PC-3 (cell line): Measurements from ENCODE around the gene TMEM273. TPM values are rescaled to one million over a fixed set of nuclear protein-coding genes. Genes with fewer than 3 reads are reported as not detected.

Source experiments
- ATAC-seq: fragments of 200-7000 bp; cut with Tn5 transposase; 2 replicates; pipeline ENCODE4 v1.9.1; 2020; ENCODE audit warnings: mild to moderate bottlenecking, moderate library complexity
- BruUV-seq: library from RNA; stranded (reverse); fragments of 400-500 nt; replicated peaks from 2 replicates; lab custom pipeline; 2021; lab: Mats Ljungman, UMichigan
- CTCF ChIA-PET: fragments of 300-600 bp; sonication (Branson Sonifier 250); formaldehyde crosslinking; loops from one replicate; lab custom pipeline; 2022; ENCODE audit warnings: antibody characterized with exemption; lab: Charles Lee
- POLR2A ChIA-PET: fragments of 300-600 bp; sonication (Branson Sonifier 250); formaldehyde crosslinking; loops from one replicate; lab custom pipeline; 2022; ENCODE audit warnings: antibody characterized with exemption; ENCODE audit not compliant: unreplicated experiment; lab: Charles Lee
- DNase-seq: peaks from one replicate; pipeline ENCODE4 v3.0.0-alpha.2; 2015
- H2AFZ ChIP-seq: fragments of 300-600 bp; sonication (generic); 2 replicates; pipeline ENCODE4 v1.6.0; 2016; ENCODE audit warnings: antibody characterized with exemption, low read length
- H3F3A ChIP-seq: fragments of 300-600 bp; sonication (generic); one replicate; pipeline ENCODE4 v1.6.0; 2017; ENCODE audit warnings: antibody characterized with exemption, low read length, control low read depth, mild to moderate bottlenecking; ENCODE audit not compliant: unreplicated experiment
- H3K27ac ChIP-seq: fragments of 300-600 bp; sonication (generic); 2 replicates; pipeline ENCODE4 v1.5.1; 2016; ENCODE audit warnings: mild to moderate bottlenecking, low read length
- H3K27me3 ChIP-seq: fragments of 300-600 bp; sonication (generic); 2 replicates; pipeline ENCODE4 v1.6.1; 2016; ENCODE audit warnings: low read length, mixed read lengths
- H3K36me3 ChIP-seq: fragments of 300-600 bp; sonication (generic); 2 replicates; pipeline ENCODE4 v1.6.1; 2016; ENCODE audit warnings: low read depth, mixed run types, low read length, mixed read lengths
- H3K4me1 ChIP-seq: fragments of 300-600 bp; sonication (generic); 2 replicates; pipeline ENCODE4 v1.5.1; 2016; ENCODE audit warnings: low read length; ENCODE audit not compliant: insufficient read depth
- H3K4me2 ChIP-seq: fragments of 300-600 bp; sonication (generic); 2 replicates; pipeline ENCODE4 v1.6.0; 2016; ENCODE audit warnings: low read length
- H3K4me3 ChIP-seq: fragments of 300-600 bp; sonication (generic); 2 replicates; pipeline ENCODE4 v1.5.1; 2016; ENCODE audit warnings: mild to moderate bottlenecking, low read length, mixed read lengths
- H3K79me2 ChIP-seq: fragments of 300-600 bp; sonication (generic); 2 replicates; pipeline ENCODE4 v1.6.1; 2017; ENCODE audit warnings: low read length, mixed read lengths
- H3K9ac ChIP-seq: fragments of 300-600 bp; sonication (generic); 2 replicates; pipeline ENCODE4 v1.6.0; 2016; ENCODE audit warnings: mild to moderate bottlenecking, low read length
- H3K9me2 ChIP-seq: fragments of 300-600 bp; sonication (generic); replicated peaks from 2 replicates; pipeline ENCODE4 v1.6.1; 2016; ENCODE audit warnings: mixed run types, low read length, mixed read lengths
- H3K9me3 ChIP-seq: fragments of 300-600 bp; sonication (generic); 2 replicates; pipeline ENCODE4 v1.6.1; 2016; ENCODE audit warnings: low read length, mixed read lengths
- H4K20me1 ChIP-seq: fragments of 300-600 bp; sonication (generic); 2 replicates; pipeline ENCODE4 v1.6.1; 2016; ENCODE audit warnings: low read length, mixed read lengths
- EZH2 ChIP-seq: fragments of 300-600 bp; sonication (generic); IDR thresholded peaks from one replicate; pipeline ENCODE4 v1.6.1; 2017; ENCODE audit warnings: antibody characterized with exemption, mild to moderate bottlenecking, low read length; ENCODE audit not compliant: unreplicated experiment
- EZH2phosphoT487 ChIP-seq: fragments of 300-600 bp; sonication (generic); IDR thresholded peaks from 2 replicates; pipeline ENCODE4 v1.6.1; 2018; ENCODE audit warnings: mild to moderate bottlenecking, antibody characterized with exemption, low read length, borderline replicate concordance
- intact Hi-C: fragments of 100-400 bp; cut with micrococcal nuclease; formaldehyde crosslinking; loops from 2 replicates; pipeline ENCODE4 v1.9.0; 2023
- total RNA-seq: library from RNA; depleted of rRNA; stranded (reverse); fragments of >200 nt; gene quantifications from 2 replicates; pipeline ENCODE4 v1.2.3, GENCODE V29; 2014
- TF ChIP-seq, protein P1 (sequence below): fragments of 300-600 bp; sonication (generic); conservative IDR thresholded peaks from 2 replicates; pipeline ENCODE4 v1.5.1; 2017; ENCODE audit warnings: antibody characterized with exemption, low read depth, mild to moderate bottlenecking, low read length

The TMEM273 gene
- total RNA-seq, 1 experiment from 2014 or later, result not detected

DNA sequence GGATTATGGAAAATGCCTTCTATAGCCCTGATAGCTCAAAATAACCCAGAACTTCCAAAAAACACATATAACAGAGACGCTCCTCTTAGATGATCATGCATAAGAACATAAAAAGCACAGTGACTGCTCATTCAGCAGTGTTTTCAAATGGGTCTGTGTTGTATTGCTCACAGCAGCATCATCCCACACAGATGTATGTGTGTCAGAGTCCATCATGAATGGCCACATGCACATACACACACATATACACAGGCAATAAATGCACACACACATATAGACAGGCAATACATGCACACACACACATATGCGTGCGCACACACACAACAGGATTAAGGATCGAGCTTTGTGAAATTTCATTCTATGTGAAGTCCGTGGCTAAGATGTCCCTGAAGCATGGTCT is 26.1 kb downstream of the TMEM273 start:
- no peaks in the 10 kb centered on the region for H3K79me2 ChIP-seq
- H3K9me3 ChIP-seq, result no peaks in the 10 kb centered on the region
- ATAC-seq (no peak), DNase-seq (no peak)
- H3K9ac ChIP-seq, result no peak overlapping the region
- BruUV-seq, result no TSS peak
- TF ChIP-seq EZH2phosphoT487, result no peak
- TF ChIP-seq EZH2, result no peak
- TF ChIP-seq, protein P1, sequence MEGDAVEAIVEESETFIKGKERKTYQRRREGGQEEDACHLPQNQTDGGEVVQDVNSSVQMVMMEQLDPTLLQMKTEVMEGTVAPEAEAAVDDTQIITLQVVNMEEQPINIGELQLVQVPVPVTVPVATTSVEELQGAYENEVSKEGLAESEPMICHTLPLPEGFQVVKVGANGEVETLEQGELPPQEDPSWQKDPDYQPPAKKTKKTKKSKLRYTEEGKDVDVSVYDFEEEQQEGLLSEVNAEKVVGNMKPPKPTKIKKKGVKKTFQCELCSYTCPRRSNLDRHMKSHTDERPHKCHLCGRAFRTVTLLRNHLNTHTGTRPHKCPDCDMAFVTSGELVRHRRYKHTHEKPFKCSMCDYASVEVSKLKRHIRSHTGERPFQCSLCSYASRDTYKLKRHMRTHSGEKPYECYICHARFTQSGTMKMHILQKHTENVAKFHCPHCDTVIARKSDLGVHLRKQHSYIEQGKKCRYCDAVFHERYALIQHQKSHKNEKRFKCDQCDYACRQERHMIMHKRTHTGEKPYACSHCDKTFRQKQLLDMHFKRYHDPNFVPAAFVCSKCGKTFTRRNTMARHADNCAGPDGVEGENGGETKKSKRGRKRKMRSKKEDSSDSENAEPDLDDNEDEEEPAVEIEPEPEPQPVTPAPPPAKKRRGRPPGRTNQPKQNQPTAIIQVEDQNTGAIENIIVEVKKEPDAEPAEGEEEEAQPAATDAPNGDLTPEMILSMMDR, result no peak
- H3K27me3 ChIP-seq, result peaks cover 27% of the 10 kb centered on the region
- no peak overlapping the region for H3K27ac ChIP-seq
- H3K36me3 ChIP-seq, result no peaks in the 10 kb centered on the region
- POLR2A ChIA-PET, result interaction anchor here (0.6 kb wide), 1 partner anchor 227 kb away, joined by 3 read pairs; no protein-coding TSS in a partner anchor
- H4K20me1 ChIP-seq, result no peaks in the 10 kb centered on the region
- peak overlapping the region; percentile 8; the same call in 1 of the 2 replicates for H3K4me2 ChIP-seq
- CTCF ChIA-PET, result interaction anchor here (0.6 to 1.1 kb wide), 5 partner anchors 154 to 506 kb away, joined by 6 to 8 read pairs (median 6); no protein-coding TSS in a partner anchor
- H3K4me1 ChIP-seq, result peaks cover 12% of the 10 kb centered on the region; the same call in 1 of the 2 replicates
- H3F3A ChIP-seq, result no peaks in the 10 kb centered on the region
- no peak overlapping the region for H2AFZ ChIP-seq
- no peak overlapping the region for H3K4me3 ChIP-seq
- H3K9me2 ChIP-seq, result no peaks in the 10 kb centered on the region
- intact Hi-C loops, result loop anchor here (10.0 kb wide), 1 partner anchor 177 kb away; no protein-coding TSS in a partner anchor

DNA sequence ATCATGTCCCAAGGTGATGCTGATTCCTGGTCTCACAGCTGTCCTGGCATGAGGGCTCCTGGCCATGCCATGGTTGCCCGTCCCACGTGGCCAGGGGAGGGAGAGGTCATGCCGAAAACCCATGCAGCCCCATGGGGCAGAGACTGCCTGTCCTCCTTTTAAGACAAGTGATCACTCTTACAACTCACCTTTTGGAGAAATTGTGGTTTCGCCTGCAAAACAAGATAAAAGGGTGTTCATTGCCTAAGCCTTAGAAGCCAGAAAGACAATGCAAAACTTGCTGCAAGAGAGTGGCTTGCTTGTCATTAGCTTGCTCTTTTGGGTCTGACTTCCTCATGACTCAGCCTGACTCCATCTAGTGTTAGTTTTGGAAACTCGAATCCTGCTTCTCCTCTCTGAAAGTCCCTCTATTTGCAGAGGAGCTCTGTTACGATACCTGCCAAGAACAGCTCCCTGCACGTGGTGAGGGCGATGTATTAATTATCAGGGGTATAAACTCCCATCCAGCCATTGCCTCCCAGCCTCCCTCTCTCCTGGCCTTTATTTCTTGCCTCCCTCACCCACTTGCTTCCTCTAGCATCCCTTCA is 26.7 kb downstream of the TMEM273 start:
- POLR2A ChIA-PET, result interaction anchor here (0.6 kb wide), 1 partner anchor 228 kb away, joined by 3 read pairs; no protein-coding TSS in a partner anchor

More for the DNA sequence above, 26.7 kb downstream of the TMEM273 start:
- Histone ChIP-seq H3K9me2 (no peaks in the 10 kb centered on the region), H3K4me3 (no peak overlapping the region), H3K27ac (no peak overlapping the region), H3K4me2 (peak overlapping the region; percentile 12; the same call in 1 of the 2 replicates), H3K27me3 (peaks cover 33% of the 10 kb centered on the region), H3K9me3 (no peaks in the 10 kb centered on the region), H3K9ac (no peak overlapping the region), H3F3A (no peaks in the 10 kb centered on the region), H4K20me1 (no peaks in the 10 kb centered on the region), H3K79me2 (no peaks in the 10 kb centered on the region), H2AFZ (no peak overlapping the region), H3K4me1 (peaks cover 12% of the 10 kb centered on the region; the same call in 1 of the 2 replicates), H3K36me3 (no peaks in the 10 kb centered on the region)
- TF ChIP-seq EZH2phosphoT487, result no peak
- TF ChIP-seq, protein P1, result peak; percentile 73
- intact Hi-C loops, result loop anchor here (2.0 to 10.0 kb wide), 3 partner anchors 177 to 609 kb away; no protein-coding TSS in a partner anchor
- DNase-seq (peak; percentile 88), ATAC-seq (peak; percentile 83)
- CTCF ChIA-PET, result interaction anchor here (0.5 to 1.1 kb wide), 6 partner anchors 109 to 506 kb away, joined by 4 to 8 read pairs (median 6); no protein-coding TSS in a partner anchor
- no TSS peak for BruUV-seq
